Vagina (tissue), 2 donors: ENCODE measurements around the gene PATE3.

ENCODE experiments used
- POLR2AphosphoS5 ChIP-seq, 2 donors: sonication (generic); formaldehyde crosslinking; IDR thresholded peaks; one replicate each; pipeline ENCODE4 v1.9.0; 2017; ENCODE audit warnings: antibody characterized with exemption in 2 of 2, mild to moderate bottlenecking in 2 of 2, low read depth in 1 of 2; ENCODE audit not compliant: insufficient read depth in 1 of 2
- TF ChIP-seq, protein P1 (sequence below), 3 experiments: fragments of 450-650 bp in 2 of 3; fragments of 200-600 bp in 1 of 3; sonication (generic) in 1 of 3; IDR thresholded peaks; one replicate each; pipeline ENCODE4 v1.5.1; 2017 to 2019; ENCODE audit warnings: antibody characterized with exemption in 3 of 3, mild to moderate bottlenecking in 2 of 3, moderate library complexity in 2 of 3

GRCh38 chr11:125777309-125777708 lies 10.6 kb upstream of the PATE3 start:
- TF ChIP-seq, protein P1, sequence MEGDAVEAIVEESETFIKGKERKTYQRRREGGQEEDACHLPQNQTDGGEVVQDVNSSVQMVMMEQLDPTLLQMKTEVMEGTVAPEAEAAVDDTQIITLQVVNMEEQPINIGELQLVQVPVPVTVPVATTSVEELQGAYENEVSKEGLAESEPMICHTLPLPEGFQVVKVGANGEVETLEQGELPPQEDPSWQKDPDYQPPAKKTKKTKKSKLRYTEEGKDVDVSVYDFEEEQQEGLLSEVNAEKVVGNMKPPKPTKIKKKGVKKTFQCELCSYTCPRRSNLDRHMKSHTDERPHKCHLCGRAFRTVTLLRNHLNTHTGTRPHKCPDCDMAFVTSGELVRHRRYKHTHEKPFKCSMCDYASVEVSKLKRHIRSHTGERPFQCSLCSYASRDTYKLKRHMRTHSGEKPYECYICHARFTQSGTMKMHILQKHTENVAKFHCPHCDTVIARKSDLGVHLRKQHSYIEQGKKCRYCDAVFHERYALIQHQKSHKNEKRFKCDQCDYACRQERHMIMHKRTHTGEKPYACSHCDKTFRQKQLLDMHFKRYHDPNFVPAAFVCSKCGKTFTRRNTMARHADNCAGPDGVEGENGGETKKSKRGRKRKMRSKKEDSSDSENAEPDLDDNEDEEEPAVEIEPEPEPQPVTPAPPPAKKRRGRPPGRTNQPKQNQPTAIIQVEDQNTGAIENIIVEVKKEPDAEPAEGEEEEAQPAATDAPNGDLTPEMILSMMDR (IDR thresholded peaks at IDR 0.05): no peak
- no peak for TF ChIP-seq POLR2AphosphoS5 (IDR thresholded peaks at IDR 0.05; ENCODE audit: insufficient read depth in 1 of 2, low read depth in 1 of 2)
